Omental fat pad (tissue), 4 donors: ENCODE results near the gene AGPAT2. TPM values are rescaled to one million over a fixed set of nuclear protein-coding genes. Genes with fewer than 3 reads are reported as not detected.
"Not testable (repeated sequence)": the region's sequence is repeated elsewhere in the genome, so short reads cannot be mapped to it uniquely, and the experiment has no call there.

ENCODE experiments used
- ATAC-seq: fragments of 150-250 bp; one replicate; pipeline ENCODE4 v1.9.1; 2016; ENCODE audit warnings: mild to moderate bottlenecking, moderate library complexity; ENCODE audit not compliant: low FRiP score
- DNase-seq: peaks from one replicate; pipeline ENCODE4 v3.0.0-alpha.2; 2019; ENCODE audit warnings: low spot score
- CTCF ChIP-seq, 3 donors: fragments of 450-650 bp; IDR thresholded peaks; one replicate each; pipeline ENCODE4 v1.5.1; 2016 to 2017; ENCODE audit warnings: antibody characterized with exemption in 3 of 3, mild to moderate bottlenecking in 3 of 3, moderate library complexity in 2 of 3
- total RNA-seq, 4 donors: library from RNA; depleted of rRNA; stranded (reverse); fragments of >200 nt; gene quantifications; one replicate each; pipeline ENCODE4 v1.1.0, GENCODE V29; 2016

AGPAT2 gene
- total RNA-seq, 4 donors from 2014 or later: 391 to 854 (median 473) TPM

- no peak for DNase-seq
- no peak for TF ChIP-seq CTCF (IDR thresholded peaks at IDR 0.05)
- ATAC-seq: no peak
These were observed 26.3 kb upstream of the AGPAT2 start for GRCh38 chr9:136713550-136713949.

GRCh38 chr9:136712690-136713544, 25.7 kb upstream of the AGPAT2 start:
- DNase-seq: no peak
- TF ChIP-seq CTCF (IDR thresholded peaks at IDR 0.05): no peak
- no peak for ATAC-seq

- DNase-seq (no peak), ATAC-seq (peak; percentile 12)
- no peak for TF ChIP-seq CTCF (IDR thresholded peaks at IDR 0.05)
These were observed 24.8 kb upstream of the AGPAT2 start, which contains the start of gene DIPK1B for GRCh38 chr9:136711751-136712689. DIPK1B (plus strand) TSS chr9:136712572; CDS start chr9:136712666, 94 bp downstream.

- not testable (repeated sequence) for DNase-seq, ATAC-seq
These were observed 24.0 kb upstream of the AGPAT2 start for GRCh38 chr9:136711219-136711648.

- TF ChIP-seq CTCF (IDR thresholded peaks at IDR 0.05): no peak
- ATAC-seq (no peak), DNase-seq (no peak)
These were observed 23.3 kb upstream of the AGPAT2 start for GRCh38 chr9:136710543-136710942.

- no peak for TF ChIP-seq CTCF (IDR thresholded peaks at IDR 0.05)
- no peak for ATAC-seq
These were observed 22.3 kb upstream of the AGPAT2 start for GRCh38 chr9:136709454-136710109.

More at GRCh38 chr9:136709454-136710109, 22.3 kb upstream of the AGPAT2 start:
- DNase-seq: no peak
